Measurements from ENCODE around the gene ABHD17C. TPM values are rescaled to one million over a fixed set of nuclear protein-coding genes. Genes with fewer than 3 reads are reported as not detected.

Gene ABHD17C
- total RNA-seq, 3 donors from 2014 or later = 5.3 to 7.2 (median 5.8) TPM

Other genes with a start within 250 kb of the ABHD17C start
- under 1 TPM; 0.30 to 0.51 (median 0.37) TPM for gene CEMIP, start 84.1 kb downstream of the ABHD17C start, total RNA-seq

Measured in activated T-cell treated with anti-CD3 and anti-CD28 coated beads, Interleukin-2, amount 50 U/mL, for 4 hours (primary cell).